ENCODE data around the gene WFIKKN1. TPM values are rescaled to one million over a fixed set of nuclear protein-coding genes. Genes with fewer than 3 reads are reported as not detected.

WFIKKN1 gene
- total and polyA plus RNA-seq, 2 of the 13 experiments (the other 11 are each of a cell fraction or from before 2014, with no cell fraction given): 1.7 to 4.9 TPM

DNA sequence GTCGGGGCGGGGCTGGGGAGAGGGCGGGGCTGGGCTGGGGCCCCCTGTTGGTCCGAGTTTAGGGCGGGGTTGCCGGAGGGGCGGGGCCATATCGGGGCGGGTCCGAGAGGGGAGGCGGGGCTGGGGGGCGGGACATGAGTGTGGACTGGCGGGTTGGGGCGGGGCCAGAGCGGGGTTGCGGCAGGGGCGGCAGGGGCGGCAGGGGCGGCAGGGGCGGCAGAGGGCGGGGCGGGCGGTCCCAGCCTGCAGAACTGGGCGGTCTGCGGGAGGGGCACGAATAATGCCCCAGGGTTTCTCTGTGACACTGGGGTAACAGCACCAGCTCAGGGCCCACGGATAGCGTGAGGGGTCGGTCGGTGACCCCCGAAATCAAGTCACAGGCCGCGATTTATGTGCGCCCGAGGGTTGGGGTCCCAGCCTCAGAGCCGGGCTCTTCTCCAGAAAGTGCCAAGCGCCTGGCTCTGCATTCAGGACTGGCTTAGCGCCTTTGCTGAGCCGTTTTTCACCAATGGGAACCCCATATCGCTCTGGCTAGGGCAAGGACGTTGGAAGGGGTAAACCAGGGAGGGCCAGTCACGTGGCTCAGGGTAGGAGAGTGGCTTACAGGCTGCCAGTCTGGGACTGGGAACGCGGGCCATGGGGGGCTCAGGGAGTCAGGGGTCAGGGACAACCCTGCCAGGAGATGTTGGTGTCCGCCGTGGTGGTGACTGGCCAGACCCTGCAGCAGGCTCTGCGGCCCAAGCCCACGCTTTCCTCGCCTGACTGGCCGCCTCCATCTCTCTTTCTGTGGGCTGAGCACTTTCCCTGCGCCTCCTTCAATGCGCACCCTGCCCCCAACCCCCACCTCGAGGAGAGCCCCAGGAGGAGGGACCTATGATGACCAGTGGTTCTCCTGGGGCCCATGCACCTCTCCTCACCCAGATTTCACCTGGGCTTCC is 6.6 kb downstream of the WFIKKN1 start (continued):
- TF ChIP-seq, protein P1, sequence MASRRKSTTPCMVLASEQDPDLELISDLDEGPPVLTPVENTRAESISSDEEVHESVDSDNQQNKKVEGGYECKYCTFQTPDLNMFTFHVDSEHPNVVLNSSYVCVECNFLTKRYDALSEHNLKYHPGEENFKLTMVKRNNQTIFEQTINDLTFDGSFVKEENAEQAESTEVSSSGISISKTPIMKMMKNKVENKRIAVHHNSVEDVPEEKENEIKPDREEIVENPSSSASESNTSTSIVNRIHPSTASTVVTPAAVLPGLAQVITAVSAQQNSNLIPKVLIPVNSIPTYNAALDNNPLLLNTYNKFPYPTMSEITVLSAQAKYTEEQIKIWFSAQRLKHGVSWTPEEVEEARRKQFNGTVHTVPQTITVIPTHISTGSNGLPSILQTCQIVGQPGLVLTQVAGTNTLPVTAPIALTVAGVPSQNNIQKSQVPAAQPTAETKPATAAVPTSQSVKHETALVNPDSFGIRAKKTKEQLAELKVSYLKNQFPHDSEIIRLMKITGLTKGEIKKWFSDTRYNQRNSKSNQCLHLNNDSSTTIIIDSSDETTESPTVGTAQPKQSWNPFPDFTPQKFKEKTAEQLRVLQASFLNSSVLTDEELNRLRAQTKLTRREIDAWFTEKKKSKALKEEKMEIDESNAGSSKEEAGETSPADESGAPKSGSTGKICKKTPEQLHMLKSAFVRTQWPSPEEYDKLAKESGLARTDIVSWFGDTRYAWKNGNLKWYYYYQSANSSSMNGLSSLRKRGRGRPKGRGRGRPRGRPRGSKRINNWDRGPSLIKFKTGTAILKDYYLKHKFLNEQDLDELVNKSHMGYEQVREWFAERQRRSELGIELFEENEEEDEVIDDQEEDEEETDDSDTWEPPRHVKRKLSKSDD (CRISPR knock-in tag; IDR thresholded peaks at IDR 0.05; ENCODE audit: low read depth): no peak
- TF ChIP-seq SP1 (IDR thresholded peaks at IDR 0.05) (no peak), SP1 (CRISPR knock-in tag; IDR thresholded peaks at IDR 0.05) (peak; percentile 42; the same call in 1 of the 2 replicates), ZNF556 (CRISPR knock-in tag; IDR thresholded peaks at IDR 0.05; ENCODE audit: borderline replicate concordance) (no peak), ZNF629 (CRISPR knock-in tag; conservative IDR thresholded peaks at IDR 0.05) (no peak), ZNF432 (CRISPR knock-in tag; IDR thresholded peaks at IDR 0.05; ENCODE audit: borderline replicate concordance) (no peak), STAT5B (CRISPR knock-in tag; IDR thresholded peaks at IDR 0.05) (no peak), ZNF772 (CRISPR knock-in tag; IDR thresholded peaks at IDR 0.05) (peak; percentile 62; the same call in 1 of the 2 replicates), CAMTA2 (CRISPR knock-in tag; IDR thresholded peaks at IDR 0.05; ENCODE audit: borderline replicate concordance) (no peak), FOXC1 (CRISPR knock-in tag; IDR thresholded peaks at IDR 0.05; ENCODE audit: borderline replicate concordance) (peak; percentile 49; the same call in 1 of the 2 replicates), BHLHE40 (IDR thresholded peaks at IDR 0.05; ENCODE audit: low read length) (no peak), ATF7 (IDR thresholded peaks at IDR 0.05) (no peak), ATF7 (CRISPR knock-in tag; IDR thresholded peaks at IDR 0.05) (no peak), AKAP8 (CRISPR knock-in tag; IDR thresholded peaks at IDR 0.05) (peak; percentile 77; the same call in 1 of the 2 replicates), ZNF296 (CRISPR knock-in tag; conservative IDR thresholded peaks at IDR 0.05) (no peak), NR2F1 (CRISPR knock-in tag; IDR thresholded peaks at IDR 0.05) (no peak), KAT8 (CRISPR knock-in tag; IDR thresholded peaks at IDR 0.05) (no peak)
- TF ChIP-seq, protein P2, sequence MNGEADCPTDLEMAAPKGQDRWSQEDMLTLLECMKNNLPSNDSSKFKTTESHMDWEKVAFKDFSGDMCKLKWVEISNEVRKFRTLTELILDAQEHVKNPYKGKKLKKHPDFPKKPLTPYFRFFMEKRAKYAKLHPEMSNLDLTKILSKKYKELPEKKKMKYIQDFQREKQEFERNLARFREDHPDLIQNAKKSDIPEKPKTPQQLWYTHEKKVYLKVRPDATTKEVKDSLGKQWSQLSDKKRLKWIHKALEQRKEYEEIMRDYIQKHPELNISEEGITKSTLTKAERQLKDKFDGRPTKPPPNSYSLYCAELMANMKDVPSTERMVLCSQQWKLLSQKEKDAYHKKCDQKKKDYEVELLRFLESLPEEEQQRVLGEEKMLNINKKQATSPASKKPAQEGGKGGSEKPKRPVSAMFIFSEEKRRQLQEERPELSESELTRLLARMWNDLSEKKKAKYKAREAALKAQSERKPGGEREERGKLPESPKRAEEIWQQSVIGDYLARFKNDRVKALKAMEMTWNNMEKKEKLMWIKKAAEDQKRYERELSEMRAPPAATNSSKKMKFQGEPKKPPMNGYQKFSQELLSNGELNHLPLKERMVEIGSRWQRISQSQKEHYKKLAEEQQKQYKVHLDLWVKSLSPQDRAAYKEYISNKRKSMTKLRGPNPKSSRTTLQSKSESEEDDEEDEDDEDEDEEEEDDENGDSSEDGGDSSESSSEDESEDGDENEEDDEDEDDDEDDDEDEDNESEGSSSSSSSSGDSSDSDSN (CRISPR knock-in tag; IDR thresholded peaks at IDR 0.05): 0 out of 2 replicates have a peak, but pooled peaks have one; percentile 18
- TF ChIP-seq, protein P3, sequence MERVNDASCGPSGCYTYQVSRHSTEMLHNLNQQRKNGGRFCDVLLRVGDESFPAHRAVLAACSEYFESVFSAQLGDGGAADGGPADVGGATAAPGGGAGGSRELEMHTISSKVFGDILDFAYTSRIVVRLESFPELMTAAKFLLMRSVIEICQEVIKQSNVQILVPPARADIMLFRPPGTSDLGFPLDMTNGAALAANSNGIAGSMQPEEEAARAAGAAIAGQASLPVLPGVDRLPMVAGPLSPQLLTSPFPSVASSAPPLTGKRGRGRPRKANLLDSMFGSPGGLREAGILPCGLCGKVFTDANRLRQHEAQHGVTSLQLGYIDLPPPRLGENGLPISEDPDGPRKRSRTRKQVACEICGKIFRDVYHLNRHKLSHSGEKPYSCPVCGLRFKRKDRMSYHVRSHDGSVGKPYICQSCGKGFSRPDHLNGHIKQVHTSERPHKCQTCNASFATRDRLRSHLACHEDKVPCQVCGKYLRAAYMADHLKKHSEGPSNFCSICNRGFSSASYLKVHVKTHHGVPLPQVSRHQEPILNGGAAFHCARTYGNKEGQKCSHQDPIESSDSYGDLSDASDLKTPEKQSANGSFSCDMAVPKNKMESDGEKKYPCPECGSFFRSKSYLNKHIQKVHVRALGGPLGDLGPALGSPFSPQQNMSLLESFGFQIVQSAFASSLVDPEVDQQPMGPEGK (CRISPR knock-in tag; IDR thresholded peaks at IDR 0.05): peak; percentile 67; the same call in 1 of the 2 replicates
